NCI-H2081 treated with DMSO at 0.1 percent for 48 hours (cell line): ENCODE measurements around the gene ZFAND2A.
"Not testable (repeated sequence)": the region's sequence is repeated elsewhere in the genome, so short reads cannot be mapped to it uniquely, and the experiment has no call there.

Experiments
- DNase-seq: peaks from one replicate; lab custom pipeline; 2025; lab: John Stamatoyannopoulos, UW

The ZFAND2A gene

GRCh38 chr7:1151653-1152425, 8.2 kb downstream of the ZFAND2A start:
- DNase-seq, result no peak

- DNase-seq, result no peak
Measured at GRCh38 chr7:1151156-1151555, 8.8 kb downstream of the ZFAND2A start.

- DNase-seq, result no peak
Measured at GRCh38 chr7:1150400-1151002, 9.5 kb downstream of the ZFAND2A start.

GRCh38 chr7:1149351-1149794, 10.6 kb downstream of the ZFAND2A start:
- DNase-seq, result no peak

GRCh38 chr7:1147873-1148272, 12.1 kb downstream of the ZFAND2A start:
- not testable (repeated sequence) for DNase-seq

GRCh38 chr7:1144269-1144771, 15.7 kb downstream of the ZFAND2A start:
- no peak for DNase-seq

- DNase-seq, result not testable (repeated sequence)
Measured at GRCh38 chr7:1143031-1143430, 17.0 kb downstream of the ZFAND2A start.

GRCh38 chr7:1142051-1142635, 17.9 kb downstream of the ZFAND2A start:
- no peak for DNase-seq

GRCh38 chr7:1141651-1142050, 18.3 kb downstream of the ZFAND2A start:
- DNase-seq, result no peak

GRCh38 chr7:1140476-1141104, 19.4 kb downstream of the ZFAND2A start:
- no peak for DNase-seq

- DNase-seq, result no peak
Measured at GRCh38 chr7:1137517-1138167, 22.4 kb downstream of the ZFAND2A start.

- DNase-seq, result no peak
Measured at GRCh38 chr7:1136841-1137516, 23.0 kb downstream of the ZFAND2A start.

GRCh38 chr7:1134951-1135350, 25.0 kb downstream of the ZFAND2A start:
- DNase-seq, result no peak

- no peak for DNase-seq
Measured at GRCh38 chr7:1131471-1132265, 28.3 kb downstream of the ZFAND2A start.

GRCh38 chr7:1130021-1130990, 29.7 kb downstream of the ZFAND2A start:
- no peak for DNase-seq

GRCh38 chr7:1129431-1129830, 30.6 kb downstream of the ZFAND2A start:
- DNase-seq, result no peak

GRCh38 chr7:1127001-1127400, 33.0 kb downstream of the ZFAND2A start:
- no peak for DNase-seq

GRCh38 chr7:1125603-1125969, 34.4 kb downstream of the ZFAND2A start:
- DNase-seq, result no peak

GRCh38 chr7:1124816-1125602, 35.0 kb downstream of the ZFAND2A start:
- DNase-seq, result no peak
